CD4-positive, alpha-beta T cell treated with Interleukin-1 beta for 1 hour (primary cell): ENCODE data around the gene TMEM248.
"Not testable (repeated sequence)": the region's sequence is repeated elsewhere in the genome, so short reads cannot be mapped to it uniquely, and the experiment has no call there.

Source experiments
- DNase-seq, 2 donors: peaks; one replicate each; pipeline ENCODE4 v3.0.0-alpha.2; 2020 to 2022

Gene TMEM248, protein sequence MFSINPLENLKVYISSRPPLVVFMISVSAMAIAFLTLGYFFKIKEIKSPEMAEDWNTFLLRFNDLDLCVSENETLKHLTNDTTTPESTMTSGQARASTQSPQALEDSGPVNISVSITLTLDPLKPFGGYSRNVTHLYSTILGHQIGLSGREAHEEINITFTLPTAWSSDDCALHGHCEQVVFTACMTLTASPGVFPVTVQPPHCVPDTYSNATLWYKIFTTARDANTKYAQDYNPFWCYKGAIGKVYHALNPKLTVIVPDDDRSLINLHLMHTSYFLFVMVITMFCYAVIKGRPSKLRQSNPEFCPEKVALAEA

DNA sequence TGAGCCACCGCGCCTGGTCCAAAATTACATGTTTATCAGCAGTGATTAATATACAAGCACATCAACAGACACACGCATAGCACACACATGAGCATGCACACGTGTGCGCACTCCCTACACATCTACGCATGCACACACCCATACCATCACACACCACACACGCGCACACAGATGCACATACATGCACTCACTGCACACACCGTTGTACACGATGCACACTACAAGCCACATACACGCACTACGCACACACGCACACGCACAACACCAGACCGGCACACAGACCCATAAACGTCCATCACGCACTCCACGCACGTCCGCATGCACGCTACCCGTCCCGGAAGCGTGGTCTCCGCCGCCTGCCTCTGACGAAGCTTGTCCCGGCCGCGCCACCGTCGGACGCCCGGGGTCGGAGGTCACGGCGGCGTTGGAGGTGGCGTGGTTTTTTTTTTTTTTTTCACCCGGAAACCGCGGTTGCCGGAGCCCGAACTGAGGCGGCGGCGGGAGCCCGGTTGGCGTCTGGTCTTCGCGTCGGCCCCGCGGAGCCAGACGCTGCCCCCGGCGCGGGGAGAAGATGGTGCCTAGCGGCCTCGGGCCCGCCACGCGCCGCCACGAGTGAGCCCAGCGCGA, at the start of gene TMEM248:
Gene TMEM248, plus strand, starts transcription at position 457 of the 627 bp plus-strand sequence. CDS start 20,641 bp downstream, outside the sequence.
- peak; percentile 90 to 92 for DNase-seq

DNA sequence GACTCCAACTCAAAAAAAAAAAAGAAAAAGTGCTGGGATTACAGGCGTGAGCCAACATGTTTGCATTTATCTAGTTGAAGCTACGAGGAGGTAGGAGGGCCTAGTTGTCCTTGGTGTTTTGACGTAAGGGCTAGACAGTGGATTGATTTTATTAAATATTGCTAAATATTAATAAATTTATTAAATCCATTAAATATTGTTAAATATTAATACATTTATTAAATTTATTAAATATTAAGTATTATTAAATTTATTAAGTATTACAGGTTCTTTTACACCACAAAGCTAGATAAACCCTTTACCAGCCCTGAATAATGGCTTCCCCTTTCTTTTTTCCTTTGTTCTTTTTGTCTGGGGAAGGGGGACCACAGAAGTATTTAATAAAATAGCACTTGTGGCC, 47.5 kb upstream of the TMEM248 start:
- no peak for DNase-seq

DNA sequence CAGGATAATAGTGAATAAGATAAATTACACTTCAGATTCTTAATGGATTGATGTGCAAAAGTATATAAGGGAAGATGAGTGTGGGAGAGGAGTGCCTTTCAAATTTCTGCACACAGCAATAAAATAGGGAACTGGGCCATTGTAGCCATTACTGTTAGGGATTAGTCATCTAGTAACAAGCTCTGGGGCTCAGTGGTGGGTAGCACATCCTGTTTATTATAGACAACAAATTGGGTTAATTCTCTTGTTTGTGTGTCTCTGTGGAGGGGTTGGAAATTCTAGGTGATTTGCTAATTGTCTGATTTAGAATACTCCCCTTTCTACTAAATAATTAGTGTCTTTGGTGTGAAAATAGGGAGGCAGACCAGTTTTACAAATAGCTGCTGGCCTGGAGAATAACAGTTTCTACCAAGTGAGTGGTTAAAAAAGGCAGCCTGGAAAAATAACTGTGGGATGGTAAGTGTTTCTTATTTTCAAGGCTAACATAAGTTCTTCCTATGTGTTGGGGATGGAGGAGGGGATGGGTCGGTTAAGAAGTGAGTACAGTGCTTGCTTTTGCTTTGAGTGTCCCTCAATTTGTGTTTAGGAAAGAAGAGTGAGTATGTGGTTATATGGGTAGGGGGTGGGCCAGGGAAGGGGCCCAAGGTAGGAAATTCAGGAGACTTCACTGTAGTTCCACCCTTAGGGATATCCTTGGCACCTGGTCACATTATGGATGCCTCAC, 43.3 kb upstream of the TMEM248 start:
- no peak for DNase-seq

DNA sequence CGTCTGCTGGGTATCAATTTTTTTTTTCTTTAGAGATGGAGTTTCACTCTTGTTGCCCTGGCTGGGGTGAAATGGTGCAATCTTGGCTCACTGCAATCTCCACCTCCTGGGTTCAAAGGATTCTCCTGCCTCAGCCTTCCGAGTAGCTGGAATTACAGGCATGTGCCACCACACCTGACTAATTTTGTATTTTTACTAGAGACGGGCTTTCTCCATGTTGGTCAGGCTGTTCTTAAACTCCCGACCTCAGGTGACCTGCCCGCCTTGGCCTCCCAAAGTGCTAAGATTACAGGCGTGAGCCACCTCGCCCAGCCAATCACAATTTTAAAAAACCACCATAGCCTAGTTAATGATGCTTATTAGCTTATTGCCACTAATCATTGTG, 42.7 kb upstream of the TMEM248 start:
- not testable (repeated sequence) for DNase-seq

DNA sequence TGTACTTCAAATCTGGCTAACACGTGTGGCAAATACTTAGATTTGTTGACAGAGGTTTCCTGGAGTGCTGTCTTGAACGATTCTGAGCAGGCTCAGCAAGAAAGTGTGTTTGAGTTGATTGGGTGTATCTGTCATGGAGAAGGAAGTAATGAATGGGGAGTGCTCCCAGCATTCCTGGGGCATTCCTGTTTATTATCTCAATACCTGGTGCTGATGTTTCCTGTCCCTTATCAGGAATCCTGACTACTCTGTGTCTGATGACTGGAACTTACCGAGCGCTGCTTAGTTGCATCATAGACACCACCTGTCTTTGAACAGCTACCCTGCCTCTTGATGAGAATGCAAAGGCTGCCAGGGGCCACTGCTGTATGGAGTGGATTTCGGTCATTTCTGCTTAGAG, 41.0 kb upstream of the TMEM248 start:
- DNase-seq: no peak

DNA sequence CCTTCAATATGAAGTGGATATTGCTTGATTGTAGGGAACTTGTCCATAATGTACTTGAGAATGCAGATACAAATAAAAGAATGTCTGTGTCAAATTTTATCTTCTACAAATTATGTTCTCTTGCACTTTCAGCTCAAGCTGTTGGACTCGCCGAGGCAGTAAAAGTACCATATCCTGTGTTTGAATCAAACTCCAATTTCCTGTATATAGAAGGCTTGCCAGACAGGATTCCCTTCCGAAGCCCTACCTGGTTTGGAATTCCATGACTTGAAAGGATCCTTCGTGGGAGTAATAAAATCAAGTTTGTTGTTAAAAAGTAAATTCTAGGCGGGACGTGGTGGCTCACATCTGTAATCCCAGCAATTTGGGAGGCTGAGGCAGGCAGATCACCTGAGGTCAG, 40.4 kb upstream of the TMEM248 start:
- not testable (repeated sequence) for DNase-seq

DNA sequence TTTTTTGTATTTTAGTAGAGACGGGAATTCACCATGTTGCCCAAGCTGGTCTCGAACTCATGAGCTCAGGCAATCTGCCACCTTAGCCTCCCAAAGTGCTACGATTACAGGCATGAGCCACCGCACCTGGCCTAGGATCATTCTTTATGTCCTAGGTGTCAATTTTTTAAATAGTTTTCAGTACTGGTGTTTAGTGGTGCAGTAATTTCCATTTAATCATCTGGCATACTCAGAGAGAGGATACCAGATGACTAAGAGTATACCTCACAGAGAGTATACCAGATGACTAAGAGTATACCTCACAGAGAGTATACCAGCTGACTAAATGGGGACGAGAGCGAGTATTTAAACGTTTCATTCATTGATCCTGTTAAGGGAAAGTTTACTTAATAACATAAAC, 37.3 kb upstream of the TMEM248 start:
- no peak for DNase-seq

DNA sequence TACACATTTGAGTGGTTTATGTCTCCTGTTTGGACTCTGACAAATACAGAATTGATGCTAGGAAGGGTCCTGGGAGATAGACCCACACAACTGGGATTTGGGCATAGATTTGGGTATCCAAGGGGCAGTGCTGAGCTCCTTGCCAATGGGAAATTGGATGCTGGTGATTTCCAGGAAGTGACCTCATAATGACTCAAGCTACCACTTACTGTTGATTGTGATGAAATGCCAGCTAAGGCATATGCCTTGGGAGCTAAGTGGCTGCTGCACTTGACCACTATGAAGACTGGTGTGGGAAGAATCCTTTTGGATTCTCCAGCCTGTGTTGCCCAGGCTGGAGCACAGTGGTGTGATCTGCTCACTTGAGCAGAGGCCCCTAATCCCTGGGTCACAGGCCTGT, 36.5 kb upstream of the TMEM248 start:
- DNase-seq: not testable (repeated sequence)

DNA sequence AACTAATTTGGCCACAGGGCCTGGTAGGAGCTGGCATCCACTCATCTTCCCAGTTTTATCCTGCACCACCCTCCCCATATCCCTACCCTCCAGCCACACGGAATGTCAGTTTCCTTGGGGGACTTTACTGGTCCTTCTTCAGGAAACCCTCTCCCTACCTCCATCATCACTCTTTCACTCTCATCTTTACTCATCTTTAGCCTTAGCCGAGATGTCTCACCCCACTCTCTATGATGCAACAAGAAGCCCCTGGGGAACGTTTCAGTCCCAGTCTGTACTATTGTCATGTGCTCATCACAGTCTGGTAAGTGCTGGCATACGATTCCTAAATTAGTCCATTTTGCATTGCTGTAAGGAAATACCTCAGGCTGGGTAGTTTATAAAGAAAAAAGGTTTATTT, 34.9 kb upstream of the TMEM248 start:
- no peak for DNase-seq

DNA sequence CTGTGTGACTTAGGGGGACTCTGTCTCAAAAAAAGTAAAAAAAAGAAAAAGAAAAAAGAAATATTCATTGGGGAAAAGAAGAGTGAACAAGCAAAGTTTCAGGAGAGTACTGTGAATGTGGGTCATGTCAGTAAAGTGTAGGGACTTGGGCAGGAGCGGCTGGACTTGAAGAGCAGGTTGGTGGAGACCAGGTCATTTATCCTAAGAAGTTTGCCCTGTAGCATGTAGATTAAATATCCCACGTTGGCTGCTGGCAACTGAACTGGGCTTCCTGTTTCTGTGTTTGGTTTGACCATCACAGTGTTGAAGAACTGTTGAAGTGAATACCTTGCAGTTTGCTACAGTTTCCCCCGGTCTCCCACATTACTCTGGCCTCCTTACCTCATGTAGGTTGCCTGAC, 32.8 kb upstream of the TMEM248 start:
- not testable (repeated sequence) for DNase-seq

DNA sequence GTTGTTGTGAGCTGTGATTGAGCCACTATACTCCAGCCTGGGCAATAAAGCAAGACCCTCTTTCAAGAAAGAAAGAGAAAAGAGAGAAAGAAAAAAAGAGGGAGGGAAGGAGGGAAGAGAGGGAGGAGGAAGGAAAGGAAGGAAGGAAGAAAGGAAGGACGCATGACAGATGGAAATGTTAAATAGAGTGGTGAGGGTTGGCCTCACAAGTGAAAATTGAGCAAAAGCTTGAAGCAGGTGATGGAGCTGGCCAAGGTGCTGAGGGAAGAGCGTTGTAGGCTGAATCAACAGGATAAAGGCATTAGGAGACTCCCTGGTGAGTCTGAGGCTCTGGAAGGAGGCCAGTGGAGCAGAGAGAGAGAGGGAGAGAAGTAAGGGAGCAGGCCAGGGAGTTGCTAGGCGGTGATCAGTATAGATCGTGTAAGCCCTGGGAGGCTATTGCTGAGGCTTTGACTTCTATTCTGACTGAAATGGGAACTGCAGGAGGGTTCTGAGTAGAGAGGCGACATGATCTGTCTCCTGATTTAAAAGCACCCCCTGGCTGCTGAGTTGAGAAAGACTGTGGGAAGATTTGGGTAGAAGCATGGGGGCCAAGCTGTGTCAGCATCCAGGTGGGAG, 26.5 kb upstream of the TMEM248 start:
- DNase-seq: peak in 1 of 2 donors; percentile 6

DNA sequence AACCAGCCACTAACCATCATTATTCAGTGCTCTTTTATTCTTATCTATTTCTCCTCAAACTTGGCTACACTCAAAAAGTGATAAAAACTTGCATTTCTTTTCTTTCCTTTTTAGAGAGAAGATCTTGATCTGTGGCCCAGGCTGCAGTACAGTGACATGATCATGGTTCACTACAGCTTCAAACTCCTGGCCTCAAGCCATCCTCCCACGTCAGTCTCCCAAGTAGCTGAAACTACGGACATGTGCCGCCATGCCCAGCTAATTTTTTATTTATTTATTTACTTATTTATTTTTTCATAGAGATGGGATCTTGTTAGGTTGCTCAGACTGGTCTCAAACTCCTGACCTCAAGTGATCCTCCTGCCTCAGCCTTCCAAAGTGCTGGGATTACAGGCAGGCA, 24.6 kb upstream of the TMEM248 start:
- no peak for DNase-seq

DNA sequence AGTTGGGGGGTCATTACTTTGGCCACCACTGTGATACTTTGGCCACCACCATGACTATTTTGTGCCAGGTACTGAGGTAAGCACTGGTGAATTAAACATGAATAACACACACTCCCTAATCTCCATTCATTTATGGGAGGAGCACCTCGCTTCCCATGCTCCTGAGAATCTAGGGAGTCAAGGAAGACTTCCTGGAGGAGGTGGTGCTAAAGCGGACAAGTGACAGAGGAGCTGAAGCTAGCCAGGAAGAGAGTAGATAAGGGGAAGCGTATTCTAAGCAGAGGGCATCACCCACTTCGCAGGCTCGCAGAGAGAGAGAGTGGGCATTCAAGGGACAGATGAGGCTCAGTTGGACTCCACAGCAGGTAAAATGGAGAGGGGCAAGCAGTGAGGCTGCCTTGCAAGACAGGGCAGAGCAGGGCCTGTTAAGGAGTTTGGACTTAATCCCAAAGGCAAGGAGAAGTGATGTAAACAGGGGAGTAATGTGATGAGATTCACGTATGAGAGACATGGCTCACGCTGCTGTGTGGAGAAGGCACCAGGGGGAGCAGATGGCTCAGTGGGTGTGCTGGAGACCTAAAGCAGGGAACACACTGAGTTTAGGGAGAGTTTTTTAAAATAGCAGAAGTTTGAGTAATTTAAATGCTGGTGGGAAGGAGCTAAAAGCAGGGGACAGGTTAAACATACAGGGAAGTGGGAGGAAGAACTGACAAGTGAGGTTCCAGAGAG, 21.3 kb upstream of the TMEM248 start:
- no peak for DNase-seq

DNA sequence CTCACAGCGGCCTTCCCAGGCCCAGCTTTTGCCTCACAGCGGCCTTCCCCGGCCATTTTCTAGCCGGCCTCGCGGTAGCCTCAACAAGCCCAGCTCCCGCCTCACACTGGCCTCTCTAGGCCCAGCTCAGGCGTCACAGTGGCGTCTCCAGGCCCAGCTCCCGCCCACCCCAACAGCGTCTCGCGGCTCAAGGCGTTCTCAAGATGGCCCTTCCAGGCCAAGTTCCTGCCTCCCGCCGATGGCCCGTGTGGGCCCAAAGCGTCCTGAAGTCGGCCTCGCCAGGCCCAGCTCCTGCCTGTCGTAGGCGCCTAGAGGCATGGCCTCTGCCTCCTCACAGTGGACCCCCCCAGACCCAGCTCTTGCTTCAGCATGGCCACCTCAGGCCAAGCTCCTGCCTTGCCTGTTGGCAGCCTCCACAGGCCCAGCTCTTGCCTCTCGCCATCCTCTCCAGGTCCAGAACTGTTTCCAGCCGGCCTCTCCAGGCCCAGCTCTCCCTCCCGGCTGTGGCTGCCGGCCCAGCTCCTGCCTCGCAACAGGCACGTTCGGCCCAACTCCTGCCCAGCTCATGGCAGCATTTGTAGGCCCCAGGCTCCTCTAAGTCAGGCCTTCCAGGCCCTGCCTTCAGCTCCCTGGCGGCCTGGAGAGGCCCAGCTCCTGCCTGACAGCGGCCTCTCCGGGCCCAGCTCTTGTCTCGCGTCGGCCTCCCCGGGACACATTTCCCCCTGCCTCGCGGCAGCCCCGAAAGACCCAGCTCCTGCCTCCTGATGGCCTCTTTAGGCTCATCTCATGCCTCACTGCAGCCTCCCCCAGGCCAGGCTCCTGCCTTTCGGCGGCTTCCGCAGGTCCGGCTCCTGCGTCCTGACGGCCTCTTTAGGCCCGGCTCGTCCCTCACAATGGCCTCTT, 18.8 kb upstream of the TMEM248 start:
- DNase-seq: no peak

DNA sequence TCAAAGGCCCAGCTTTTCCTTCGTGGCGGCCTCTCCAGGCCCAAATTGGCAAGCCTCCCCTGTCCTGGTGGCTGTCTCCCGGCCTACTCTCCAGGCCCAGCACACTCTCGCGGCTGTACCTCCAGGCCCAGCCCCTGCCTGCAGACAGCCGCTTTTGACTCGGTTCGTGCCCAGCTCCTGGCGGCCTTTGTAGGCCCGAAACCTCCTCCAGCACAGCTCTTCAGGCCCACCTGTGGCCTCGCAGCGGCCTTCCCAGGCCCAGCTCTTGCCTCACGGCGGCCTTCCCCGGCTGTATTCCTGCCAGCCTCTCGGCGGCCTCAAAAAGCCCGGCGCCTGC, 18.2 kb upstream of the TMEM248 start:
- no peak for DNase-seq

DNA sequence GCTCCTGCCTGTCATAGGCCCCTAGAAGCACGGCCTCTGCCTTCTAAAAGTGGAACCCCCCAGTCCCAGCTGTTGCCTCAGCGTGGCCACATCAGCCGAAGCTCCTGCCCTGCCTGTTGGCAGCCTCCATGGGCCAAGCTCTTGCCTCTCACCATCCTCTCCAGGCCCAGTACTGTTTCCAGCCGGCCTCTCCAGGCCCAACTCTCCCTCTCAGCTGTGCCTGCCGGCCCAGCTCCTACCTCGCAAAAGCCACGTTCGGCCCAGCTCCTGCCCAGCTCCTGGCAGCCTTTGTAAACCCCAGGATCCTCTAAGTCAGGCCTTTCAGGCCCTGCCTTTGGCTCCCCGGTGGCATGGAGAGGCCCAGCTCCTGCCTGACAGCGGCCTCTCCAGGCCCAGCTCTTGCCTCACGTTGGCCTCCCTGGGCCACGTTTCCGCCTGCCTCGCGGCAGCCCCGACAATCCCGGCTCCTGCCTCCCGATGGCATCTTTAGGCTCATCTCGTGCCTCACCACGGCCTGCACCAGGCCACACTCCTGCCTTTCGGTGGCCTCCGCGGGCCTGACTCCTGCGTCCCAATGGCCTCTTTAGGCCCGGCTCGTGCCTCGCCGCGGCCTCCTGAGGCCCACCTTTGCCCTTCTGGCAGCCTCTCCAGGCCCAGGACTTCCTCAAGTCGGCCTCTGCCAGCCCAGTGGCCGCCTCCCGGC, 17.5 kb upstream of the TMEM248 start:
- DNase-seq: no peak

DNA sequence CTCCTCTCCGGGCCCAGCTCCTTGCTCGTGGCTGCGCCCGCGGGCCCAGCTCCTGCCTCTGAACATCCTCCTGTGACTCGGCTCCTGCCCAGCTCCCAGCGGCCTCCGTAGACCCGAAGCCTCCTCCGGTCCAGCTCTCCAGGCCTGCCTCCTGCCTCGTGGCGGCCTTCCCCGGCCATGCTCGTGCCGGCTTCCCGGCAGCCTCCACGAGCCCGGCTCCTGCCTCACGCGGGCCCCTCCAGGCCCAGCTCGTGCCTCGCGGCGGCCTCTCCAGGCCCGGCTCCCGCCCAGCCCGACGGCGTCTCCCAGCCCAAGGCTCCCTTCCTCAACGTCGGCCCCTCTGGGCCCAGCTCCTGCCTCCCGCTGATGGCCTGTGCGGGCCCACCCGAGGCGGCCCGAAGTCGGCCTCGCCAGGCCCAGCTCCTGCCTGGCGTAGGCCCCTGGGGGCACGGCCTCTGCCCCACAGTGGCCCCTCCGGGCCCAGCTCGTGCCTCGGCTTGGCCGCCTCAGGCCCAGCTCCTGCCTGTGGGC, 16.9 kb upstream of the TMEM248 start:
- DNase-seq: no peak

DNA sequence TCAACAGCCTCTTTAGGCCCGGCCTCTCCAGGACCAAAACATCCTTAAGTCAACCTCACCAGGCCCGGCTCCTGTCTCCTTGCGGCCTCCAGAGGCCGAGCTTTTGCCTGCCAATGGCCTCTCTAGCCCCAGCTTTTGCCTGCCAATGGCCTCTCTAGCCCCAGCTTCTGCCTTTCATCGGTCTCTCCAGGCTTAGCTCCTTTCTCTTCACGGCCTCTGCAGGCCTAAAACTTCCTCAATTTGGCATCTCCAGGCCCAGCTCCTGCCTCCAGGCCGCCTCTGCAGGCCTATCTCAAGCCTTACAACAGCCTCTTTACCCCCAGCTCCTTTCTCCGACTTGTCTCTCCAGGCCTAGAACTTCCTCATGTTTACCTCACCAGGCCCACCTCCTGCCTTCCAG, 15.7 kb upstream of the TMEM248 start:
- no peak for DNase-seq

DNA sequence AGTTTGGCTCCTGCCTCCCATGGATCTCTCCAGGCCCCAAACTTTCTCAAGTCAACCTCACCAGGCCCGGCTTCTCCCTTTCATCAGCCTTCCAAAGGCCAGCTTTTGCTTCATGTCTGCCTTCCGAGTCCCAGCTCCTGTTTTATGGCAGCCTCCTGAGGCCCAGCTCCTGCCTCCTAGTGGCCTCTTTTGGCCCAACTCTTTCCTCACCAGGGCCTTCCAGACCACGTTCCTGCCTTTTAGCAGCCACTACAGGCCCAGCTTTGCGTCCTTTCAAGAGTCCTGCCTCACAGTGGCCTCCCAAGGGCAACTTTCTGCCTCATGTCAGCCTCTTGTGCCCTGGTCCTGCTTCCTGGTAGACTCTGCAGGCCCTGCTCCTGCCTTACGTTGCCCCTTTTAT, 15.3 kb upstream of the TMEM248 start:
- no peak for DNase-seq

DNA sequence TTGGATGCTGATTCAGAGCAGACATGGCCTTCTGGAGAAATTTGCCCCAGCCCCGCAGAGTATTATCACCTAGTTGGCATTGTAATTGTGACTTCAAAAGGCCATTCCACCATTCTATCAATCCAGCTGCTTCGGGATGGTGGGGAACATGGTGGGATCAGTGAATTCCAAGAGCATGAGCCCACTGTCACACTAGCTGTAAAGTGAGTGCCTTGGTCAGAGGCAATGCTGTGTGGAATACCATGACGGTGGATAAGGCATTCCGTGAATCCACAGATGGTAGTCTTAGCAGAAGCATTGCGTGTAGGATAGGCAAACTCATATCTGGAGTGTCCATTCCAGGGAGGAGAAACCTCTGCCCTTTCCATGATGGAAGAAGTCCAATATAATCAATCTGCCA, 13.3 kb upstream of the TMEM248 start:
- no peak for DNase-seq

DNA sequence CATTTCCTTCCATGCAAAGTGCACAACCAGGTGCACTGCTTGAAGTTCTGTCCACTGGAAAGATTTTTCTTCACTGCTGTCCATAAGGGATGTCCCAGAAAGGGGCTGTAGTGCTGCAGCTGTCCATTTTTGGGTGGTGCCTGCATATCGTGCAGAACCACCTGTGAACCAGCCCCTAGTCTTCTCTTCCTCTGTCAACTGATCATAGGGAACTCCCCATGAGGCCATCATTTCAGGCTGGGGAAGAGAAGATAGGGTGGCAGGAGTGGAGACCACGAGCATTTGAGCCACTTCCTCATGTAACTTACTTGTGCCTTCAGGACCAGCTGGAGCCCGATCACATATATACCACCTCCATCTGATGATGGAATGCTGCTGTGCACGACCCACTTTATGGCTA, 12.4 kb upstream of the TMEM248 start:
- DNase-seq: not testable (repeated sequence)
